ENCODE data around the gene PCGF3.
"Not testable (repeated sequence)": the region's sequence is repeated elsewhere in the genome, so short reads cannot be mapped to it uniquely, and the experiment has no call there.

Gene PCGF3

DNA sequence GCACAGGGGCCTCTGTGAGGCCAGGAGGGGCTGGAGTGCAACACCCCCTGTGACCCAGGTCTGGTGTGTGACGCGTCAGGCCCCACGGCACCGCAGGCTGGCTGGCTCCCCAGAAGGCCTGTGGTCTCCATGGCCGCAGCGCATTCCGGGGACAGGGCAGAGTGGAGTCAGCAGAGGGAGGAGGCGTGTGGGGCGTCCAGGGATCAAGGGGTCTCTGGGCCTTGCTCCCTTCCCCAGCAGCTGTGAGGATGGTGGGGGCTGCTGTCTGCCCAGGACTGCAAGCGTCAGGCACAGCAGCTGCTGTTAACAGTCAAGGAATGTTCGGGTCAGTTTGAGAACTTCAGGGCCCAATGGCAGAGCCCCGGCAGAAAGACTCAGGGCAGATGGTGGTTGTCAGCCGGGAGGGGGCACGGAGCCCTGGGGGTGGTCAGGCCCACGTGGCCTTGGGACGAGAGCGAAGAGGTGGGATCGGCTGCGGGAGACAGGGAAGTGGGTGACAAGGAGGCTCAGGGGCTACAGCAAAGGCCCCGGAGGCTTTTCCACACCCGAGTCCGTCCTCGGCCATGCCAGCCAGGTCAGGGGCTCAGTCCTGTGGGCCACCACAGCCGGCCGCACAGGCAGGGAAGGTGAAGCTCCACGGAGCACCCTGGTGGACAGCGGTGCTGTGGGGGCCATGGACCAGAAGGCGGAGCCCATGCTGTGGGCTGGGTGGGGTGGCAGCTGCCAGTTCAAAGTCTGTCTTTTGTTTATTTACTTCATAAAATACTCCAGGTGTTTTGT is 18.3 kb downstream of the PCGF3 start:
- no peak for DNase-seq (ENCODE audit: low read depth, low spot score)

DNA sequence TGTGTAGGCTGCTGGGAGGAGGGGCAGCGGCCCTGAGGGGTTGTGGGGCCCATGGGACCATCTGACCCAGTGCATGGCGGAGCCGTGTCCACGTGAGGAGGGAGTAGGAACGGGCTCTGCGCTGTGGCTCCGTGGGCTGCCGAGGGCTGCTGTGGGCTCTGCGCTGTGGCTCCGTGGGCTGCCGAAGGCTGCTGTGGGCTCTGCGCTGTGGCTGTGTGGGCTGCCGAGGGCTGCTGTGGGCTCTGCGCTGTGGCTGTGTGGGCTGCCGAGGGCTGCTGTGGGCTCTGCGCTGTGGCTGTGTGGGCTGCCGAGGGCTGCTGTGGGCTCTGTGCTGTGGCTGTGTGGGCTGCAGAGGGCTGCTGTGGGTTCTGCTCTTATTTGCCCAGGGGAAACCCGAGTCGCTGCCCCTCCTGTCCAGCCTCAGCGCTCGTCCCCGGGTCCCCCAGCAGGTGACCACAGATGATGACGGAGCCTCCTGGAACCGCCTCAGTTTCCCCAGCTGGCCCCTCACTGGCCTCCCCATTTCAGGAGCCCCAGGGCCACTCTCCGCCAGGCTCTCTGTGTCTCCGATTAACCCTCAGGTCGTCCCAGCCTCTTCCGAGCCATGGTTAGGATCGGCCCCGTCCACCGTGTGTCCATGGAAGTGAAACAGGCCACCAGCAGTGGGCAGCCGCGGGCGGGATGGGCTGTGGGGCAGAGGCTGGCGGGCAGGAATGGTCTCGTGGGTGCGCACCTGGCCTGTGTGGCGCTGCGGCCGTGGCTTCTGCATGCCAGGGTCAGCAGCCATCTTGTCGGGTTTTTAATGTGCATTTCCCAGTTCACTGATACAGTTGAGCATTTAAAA is 20.0 kb downstream of the PCGF3 start:
- no peak for DNase-seq (ENCODE audit: low read depth, low spot score)

DNA sequence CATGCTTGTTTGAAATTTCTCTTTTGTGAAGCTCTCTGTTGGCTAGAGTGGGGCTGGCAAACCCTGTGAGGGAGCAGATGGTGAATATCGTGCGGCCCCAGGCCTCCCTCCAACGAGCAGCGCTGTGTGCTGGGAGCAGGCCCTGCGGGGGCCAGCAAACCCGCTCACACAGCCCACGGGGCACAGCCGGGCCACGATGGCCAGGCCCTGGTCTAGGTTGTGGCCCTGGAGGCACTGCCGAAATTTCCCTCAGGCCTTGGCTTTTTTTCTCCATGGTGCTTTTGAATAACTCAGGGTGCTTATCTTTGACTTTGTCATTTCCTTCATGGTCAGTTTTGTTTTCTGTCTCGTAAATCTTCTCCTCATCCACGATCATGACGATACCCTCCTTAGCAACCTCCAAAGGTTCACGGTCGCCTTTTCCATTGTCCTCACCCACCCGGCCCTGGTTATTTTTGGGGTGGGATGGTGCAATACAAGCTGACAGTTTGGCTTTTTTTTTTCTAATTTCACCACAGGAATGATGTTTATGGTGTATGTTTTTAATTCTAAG is 20.7 kb downstream of the PCGF3 start:
- DNase-seq (ENCODE audit: low read depth, low spot score): no peak

GRCh38 chr4:726838-727237 is 21.2 kb downstream of the PCGF3 start:
- DNase-seq (ENCODE audit: low read depth, low spot score): no peak

DNA sequence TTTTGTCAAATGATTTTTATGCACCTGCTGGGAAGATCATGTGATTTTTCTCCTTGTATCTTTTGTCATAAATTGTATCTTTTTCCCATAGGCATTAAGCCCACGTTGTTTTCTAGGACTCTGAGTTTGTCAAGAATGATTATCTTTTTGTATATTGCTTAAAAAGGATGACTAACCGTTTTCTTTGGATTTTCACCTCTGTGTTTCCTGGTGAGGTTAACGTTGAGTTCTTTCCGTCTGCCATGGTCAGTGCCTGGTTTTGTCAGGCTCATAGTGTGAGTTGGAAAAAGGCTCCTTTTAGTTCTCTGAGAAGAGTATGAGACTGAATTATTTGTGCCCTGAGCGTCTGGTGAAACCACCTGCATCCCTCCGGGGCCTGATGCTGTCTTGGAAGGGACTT is 21.9 kb downstream of the PCGF3 start:
- no peak for DNase-seq (ENCODE audit: low read depth, low spot score)

GRCh38 chr4:729336-730315 is 24.0 kb downstream of the PCGF3 start:
- no peak for DNase-seq (ENCODE audit: low read depth, low spot score)

DNA sequence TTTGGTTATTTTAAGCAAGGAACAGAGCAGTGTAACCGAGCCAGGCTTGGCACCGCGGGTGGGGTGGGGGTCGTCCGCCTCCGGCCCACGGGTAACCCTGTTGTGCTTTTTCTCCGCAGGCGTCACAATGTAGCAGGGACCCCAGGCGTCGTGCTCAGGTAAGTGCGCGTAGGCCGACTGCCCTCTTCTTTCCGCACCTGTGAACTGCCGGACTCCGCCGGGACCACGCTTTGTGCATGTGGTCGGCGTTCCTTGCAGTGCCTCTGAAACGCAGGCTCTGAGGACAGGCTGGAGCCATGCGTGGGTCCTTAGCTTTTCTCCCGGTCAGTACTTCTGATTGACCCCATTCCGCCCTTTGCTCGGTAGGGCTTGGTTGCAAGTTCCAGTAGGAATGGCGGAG is 24.9 kb downstream of the PCGF3 start:
- no peak for DNase-seq (ENCODE audit: low read depth, low spot score)

DNA sequence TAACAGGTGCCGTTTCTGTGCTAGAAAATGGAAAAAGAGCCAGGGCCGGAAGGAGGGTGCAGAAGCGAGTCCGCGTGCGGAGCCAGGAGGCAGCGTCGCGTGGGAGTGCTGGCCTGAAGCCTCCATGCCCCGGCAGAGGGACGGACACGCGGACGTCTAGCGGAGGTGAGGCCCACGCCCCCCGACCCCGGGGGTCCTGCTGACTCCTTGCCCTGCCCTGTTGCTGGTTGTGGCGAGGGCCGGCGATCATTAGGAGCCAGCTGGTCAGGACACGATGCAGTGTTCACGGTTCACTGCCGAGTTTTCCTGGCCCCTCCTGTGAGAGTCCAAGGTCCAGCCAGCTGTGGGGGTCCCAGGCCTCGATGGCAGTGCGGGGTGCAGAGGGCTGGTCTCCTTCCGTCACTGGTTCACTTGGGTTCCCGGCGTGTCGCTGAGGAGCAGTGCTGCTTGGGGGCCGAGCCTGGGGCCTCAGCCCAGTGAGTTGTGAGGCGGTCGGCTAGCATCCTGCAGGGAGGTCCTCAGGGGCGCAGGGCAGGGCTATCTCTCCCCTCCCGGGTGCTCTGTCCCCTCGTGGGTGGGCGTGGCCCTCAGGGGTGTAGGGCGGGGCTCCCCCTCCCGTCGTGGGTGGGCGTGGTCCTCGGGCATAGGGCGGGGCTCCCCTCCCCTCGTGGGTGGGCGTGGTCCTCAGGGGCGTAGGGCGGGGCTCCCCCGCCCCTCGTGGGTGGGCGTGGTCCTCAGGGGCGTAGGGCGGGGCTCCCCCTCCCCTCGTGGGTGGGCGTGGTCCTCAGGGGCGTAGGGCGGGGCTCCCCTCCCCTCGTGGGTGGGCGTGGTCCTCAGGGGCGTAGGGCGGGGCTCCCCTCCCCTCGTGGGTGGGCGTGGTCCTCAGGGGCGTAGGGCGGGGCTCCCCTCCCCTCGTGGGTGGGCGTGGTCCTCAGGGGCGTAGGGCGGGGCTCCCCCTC is 25.6 kb downstream of the PCGF3 start:
- not testable (repeated sequence) for DNase-seq (ENCODE audit: low read depth, low spot score)

- not testable (repeated sequence) for DNase-seq (ENCODE audit: low read depth, low spot score)
These were observed 26.3 kb downstream of the PCGF3 start for GRCh38 chr4:731954-732353.

DNA sequence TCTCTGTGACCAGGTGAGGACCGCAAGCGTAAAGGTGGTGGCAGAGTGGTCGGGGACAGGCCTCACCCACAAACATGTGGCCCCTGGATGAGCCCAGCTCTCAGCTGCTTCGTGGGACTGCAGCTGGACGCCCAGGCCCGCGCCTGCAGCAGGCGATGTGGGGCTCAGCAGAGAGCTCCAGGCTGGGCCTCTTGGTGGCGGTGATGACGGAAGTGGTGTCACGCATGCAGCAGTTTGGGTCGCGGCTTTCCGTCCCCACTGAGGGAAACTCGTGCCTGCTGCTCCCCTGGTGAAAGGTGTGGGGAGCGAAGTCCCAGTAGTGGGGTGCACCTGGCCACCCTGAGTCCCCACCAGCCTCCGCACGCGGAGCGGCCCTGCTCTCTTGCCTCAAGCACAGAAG is 26.9 kb downstream of the PCGF3 start:
- no peak for DNase-seq (ENCODE audit: low read depth, low spot score)

DNA sequence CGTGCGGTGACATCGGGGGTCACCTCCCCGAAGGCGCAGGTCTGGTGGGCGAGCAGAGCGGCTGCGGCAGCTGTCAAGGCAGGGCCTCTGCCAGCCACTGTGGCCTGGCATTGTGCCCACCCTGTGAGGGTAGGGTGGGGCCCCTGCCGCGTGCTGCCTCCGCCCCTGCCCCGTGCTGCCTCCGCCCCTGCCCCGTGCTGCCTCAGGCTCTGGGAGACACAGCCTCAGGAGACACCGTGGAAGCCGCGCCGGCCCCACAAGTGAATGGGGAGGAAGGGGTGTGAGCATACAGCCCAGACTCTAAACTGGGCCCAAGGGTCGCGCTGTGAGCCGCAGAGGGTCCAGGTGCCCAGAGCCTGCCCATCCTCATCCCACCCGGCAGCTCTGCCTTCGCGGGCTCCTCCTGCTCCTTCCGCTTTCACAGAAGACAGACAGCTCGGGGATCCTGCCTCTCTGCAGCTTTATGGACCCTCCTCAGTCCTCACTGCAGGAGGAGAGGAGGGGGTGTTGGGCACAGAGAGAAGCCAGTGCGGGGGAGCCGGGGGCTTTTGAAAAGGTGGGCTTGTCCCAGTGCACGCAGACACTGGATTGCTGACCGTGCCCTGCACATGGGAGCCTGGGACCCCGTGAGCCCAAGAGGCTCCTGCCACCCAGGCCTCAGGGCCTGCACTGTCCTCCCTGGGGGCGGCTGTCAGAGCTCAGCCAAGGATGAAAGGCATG is 27.4 kb downstream of the PCGF3 start:
- DNase-seq (ENCODE audit: low read depth, low spot score): no peak

DNA sequence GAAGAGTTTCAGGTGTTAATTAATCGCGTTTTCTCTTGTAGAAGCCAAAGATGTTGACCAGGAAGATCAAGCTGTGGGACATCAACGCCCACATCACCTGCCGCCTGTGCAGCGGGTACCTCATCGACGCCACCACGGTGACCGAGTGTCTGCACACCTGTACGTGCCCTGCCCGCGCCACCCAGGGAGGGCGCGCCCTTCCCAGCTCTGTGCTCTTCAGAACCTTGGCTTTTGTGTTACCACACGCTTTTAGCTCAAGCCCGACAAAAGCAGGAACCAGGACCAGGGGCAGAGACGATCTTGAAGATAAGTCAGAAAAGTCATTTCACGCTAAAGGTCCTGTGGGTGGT is 28.0 kb downstream of the PCGF3 start:
- no peak for DNase-seq (ENCODE audit: low read depth, low spot score)

GRCh38 chr4:734075-734474 is 28.4 kb downstream of the PCGF3 start:
- DNase-seq (ENCODE audit: low read depth, low spot score): no peak

DNA sequence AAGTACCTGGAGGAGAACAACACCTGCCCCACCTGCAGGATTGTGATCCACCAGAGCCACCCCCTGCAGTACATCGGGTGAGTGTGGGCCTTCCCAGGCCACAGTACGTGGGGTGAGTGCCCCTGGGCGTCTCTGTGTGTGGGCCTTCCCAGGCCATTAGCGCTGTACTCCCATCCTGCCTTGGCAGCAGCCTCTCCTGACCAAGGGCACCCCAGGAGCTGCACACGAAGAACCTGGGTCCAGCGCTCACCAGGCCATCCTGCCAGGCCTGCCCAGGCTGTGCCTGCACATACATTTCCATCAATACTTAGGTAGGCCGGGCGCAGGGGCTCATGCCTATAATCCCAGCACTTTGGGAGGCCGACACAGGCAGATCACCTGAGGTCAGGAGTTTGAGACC is 29.3 kb downstream of the PCGF3 start:
- DNase-seq (ENCODE audit: low read depth, low spot score): no peak

GRCh38 chr4:735583-735982 is 30.0 kb downstream of the PCGF3 start:
- no peak for DNase-seq (ENCODE audit: low read depth, low spot score)

GRCh38 chr4:736561-736960 is 30.9 kb downstream of the PCGF3 start:
- not testable (repeated sequence) for DNase-seq (ENCODE audit: low read depth, low spot score)

DNA sequence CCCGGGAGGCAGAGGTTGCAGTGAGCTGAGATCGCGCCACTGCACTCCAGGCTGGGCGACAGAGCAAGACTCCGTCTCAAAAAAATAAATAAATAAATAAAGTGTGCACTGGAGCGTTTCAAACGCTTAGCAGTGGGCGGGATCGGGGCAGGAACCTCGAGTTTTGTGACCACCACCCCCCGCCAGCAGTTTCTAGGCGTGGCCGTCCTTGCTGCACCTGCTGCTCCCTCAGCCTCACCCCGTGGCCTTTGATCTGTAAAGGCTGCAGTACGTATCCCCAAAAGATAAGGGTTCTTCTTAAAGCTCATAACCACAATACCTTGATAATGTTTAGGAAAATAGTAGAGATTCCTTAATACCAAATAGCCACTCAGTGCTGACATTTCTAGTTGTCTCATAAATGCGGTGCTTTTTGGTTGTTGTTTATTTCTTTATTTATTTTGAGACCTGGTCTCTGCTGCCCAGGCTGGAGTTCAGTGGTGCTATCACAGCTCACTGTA is 33.2 kb downstream of the PCGF3 start:
- no peak for DNase-seq (ENCODE audit: low read depth, low spot score)

- DNase-seq (ENCODE audit: low read depth, low spot score): no peak
These were observed 33.9 kb downstream of the PCGF3 start for GRCh38 chr4:739569-739968.

DNA sequence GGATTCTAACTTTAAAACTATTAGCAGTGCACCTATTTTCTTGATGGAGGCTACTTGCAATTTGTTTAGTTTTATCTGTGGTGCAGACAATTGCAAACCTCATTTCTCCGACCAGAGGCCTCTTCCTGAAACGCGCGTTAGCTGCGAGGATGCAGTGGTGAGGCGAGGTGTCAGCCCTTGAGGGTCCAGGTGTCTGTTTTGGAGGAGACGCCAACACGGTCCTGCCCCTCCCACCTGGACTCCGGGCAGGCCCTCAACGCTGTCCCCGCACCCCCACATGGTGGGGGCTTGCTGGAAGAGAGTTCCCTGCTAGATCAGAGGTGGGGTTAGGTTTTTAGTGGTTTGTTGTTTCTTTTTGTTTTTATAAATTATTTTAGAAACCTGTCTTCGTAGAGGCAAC is 34.4 kb downstream of the PCGF3 start:
- no peak for DNase-seq (ENCODE audit: low read depth, low spot score)
